OCI-M2 (cell line): Measurements from ENCODE around the gene CTDSPL.
"Not testable (repeated sequence)": the region's sequence is repeated elsewhere in the genome, so short reads cannot be mapped to it uniquely, and the experiment has no call there.

Experiments
- DNase-seq: peaks from one replicate; lab custom pipeline; 2025; ENCODE audit not compliant: unreplicated experiment; lab: John Stamatoyannopoulos, UW

Gene CTDSPL

GRCh38 chr3:37963635-37964034 is 102.0 kb downstream of the CTDSPL start:
- DNase-seq = no peak

- no peak for DNase-seq
Observed at GRCh38 chr3:37964146-37964545, 102.5 kb downstream of the CTDSPL start.

DNA sequence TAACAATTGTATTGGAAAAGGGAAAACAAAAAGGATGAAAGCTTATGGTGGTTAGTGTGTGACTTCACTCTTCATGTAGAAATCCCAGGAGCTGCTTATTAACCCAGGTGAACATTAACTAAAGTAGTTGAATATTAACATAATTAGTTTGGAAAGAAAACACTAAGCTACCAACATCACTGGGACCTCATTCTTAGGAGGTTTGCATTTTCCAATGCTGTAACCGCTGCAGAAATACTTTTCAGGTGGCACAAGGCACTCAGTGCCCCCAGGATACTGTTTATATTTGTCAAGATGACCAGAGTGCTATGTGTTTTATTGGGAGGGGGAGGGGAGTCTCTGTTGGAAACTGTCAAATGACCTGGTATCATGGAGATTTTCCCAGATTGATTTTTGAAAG is 103.0 kb downstream of the CTDSPL start:
- DNase-seq = no peak

DNA sequence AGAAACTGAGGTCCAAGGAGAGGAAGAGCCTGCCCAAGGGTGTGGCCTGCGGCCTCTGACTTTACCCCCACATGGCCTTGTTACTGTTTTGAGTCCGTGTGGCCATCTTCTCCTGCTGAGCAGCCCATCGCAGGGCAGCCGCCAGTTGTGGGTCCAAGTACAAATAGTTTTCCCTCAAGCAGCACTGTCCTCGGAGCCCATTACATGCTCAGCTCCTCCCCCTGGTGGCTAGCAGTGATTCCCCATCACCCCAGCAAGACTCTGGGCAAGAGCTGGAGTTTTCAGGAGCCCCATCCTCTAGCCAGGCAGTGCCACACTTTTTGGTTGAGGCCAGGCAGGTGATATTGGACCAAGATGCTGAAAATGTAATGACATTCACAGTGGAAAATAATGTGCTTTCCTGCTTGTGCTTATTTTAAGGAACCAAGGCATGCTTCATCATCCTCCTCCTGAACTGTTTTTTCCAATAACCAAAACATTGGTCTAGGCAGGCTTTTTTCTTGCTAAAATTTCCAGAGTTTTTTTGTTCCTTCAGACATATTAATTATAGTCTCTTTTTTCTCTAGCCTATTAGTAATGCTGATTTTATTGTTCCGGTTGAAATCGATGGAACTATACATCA is 105.7 kb downstream of the CTDSPL start:
- DNase-seq = no peak

DNA sequence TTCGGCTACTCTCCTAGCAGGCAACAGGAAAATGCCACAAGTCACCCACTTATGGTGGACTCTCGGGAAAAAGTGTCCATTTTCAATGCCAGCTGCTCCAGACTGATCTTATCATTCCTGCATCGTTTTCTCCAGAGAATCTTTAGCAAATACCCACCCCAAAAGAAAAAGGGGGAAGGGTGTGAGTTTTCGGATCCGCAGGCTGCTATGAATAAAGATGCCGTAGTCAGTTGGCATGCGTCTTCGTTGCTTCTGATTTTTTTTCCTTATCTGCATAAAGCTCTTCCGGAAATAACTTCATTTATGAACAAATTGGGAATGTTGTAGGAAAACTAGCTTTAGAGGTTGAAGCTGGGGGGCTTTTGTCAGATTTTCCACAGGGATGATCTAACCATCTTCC is 106.5 kb downstream of the CTDSPL start:
- DNase-seq = no peak

DNA sequence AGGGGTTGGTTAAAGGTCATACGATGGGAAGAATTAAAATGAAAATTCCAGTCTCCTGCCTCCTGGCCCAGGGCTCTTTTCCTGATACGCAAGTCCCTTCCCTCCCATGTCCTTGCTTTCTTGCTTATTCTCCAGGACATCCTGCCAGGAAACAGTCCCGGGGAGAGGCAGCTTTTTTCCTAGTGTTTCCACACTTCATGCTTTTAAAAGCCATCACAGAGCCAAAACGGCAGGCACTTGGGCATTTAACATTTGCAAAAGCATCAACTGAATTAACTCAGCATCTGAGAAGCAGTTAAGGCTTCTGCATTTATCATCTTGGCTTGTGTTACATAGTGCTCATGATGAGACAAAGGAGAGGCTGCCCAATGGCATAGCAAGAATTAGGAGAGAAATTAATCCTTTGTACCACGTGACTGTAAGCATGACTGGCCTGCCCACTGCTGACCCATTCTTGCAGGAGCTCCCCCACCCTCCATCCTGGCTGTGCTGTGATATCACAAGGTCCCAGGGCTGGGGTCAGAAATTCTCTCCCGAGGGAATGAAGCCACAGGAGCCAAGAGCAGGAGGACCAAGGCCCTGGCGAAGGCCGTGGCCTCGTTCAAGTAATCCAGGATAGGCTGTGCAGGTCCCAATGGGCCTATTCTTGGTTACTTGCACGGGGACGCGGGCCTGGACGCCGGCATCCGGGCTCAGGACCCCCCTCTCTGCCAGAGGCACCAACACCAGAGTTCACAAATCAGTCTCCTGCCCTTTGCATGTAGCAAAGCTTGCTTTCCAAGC is 107.3 kb downstream of the CTDSPL start:
- no peak for DNase-seq

DNA sequence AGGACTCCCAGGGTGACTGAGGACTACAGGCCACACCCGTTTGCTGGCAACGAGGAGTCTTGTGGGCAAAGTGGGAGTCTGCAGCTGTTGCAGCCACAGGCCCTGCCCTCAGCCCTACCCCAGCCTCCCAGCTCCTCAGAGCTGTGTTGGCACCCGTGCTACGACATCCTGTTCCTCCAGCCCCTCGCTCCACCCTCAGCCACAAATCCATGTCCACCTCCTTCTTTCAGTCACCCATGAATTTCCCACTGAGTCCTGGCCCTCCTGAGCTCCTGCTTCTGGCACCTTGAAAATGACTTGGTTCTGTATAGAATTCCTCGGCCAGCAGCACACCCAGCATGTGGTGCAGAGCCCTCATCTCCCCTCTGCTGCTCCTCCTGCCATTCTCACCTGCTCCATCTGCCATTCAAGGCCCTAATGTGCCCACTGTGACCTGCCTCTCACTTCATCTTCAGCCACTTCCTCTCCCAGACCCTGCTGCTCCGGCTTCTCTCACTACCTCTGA is 108.0 kb downstream of the CTDSPL start:
- DNase-seq = no peak

- DNase-seq = no peak
Observed at GRCh38 chr3:37970802-37971201, 109.1 kb downstream of the CTDSPL start.

DNA sequence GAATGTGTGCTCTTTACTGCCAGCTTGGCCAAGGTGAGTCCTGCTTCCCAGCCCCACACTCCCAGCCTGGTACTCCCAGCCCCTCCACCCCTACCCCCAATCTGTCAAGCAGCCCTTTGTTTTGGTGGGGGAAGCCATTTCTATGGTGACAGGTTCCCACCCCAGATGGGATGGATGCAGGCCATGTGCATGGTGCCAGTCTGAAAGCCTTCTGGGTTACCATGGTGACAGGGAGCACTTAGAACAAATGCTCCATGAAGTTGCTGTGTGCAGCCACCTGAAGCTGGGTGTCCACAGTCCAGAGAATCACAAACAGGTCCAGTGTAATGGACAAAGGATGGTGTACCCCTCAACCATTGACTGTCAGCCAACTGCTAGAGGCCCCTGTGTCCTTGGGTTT is 109.8 kb downstream of the CTDSPL start:
- DNase-seq = no peak

GRCh38 chr3:37972056-37972455 is 110.4 kb downstream of the CTDSPL start:
- not testable (repeated sequence) for DNase-seq

DNA sequence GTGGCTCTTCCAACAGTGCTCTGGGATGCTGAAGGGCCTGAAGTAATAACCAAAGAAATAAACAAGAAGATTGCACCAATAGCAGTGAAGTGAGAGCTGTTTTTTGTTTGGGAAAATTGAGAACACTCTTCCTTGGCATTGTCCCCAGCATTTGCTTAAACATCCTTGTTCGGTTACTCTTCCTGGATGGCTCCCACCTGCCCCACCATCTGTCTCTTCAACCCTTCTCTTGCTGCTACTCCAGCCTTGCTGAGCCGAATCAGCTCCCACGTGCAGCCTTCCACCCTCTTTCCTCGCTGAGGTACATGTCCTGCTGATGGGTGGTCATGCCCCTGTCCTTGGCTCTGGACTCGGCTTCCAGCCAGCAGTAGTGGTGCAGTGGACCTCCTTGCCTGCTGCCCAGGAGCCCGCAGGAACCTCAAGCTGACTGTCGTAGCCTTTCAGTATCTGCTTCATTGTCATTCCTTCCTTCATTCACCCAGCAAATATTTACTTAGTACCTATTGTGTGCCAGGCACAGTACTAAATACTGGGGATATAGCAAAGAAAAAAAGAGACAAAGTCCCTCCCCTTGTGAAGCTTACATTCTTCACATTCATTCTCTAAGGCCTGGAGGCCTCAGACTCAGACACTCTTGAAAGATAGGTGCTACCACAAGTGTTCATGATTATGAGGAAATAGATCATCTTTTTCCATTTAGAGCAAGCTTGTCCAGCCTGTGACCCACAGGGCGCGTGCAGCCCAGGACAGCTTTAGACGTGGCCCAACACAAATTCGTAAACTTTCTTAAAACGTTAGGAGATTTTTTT is 111.8 kb downstream of the CTDSPL start:
- no peak for DNase-seq

- no peak for DNase-seq
Observed at GRCh38 chr3:37974121-37975083, 112.7 kb downstream of the CTDSPL start.

DNA sequence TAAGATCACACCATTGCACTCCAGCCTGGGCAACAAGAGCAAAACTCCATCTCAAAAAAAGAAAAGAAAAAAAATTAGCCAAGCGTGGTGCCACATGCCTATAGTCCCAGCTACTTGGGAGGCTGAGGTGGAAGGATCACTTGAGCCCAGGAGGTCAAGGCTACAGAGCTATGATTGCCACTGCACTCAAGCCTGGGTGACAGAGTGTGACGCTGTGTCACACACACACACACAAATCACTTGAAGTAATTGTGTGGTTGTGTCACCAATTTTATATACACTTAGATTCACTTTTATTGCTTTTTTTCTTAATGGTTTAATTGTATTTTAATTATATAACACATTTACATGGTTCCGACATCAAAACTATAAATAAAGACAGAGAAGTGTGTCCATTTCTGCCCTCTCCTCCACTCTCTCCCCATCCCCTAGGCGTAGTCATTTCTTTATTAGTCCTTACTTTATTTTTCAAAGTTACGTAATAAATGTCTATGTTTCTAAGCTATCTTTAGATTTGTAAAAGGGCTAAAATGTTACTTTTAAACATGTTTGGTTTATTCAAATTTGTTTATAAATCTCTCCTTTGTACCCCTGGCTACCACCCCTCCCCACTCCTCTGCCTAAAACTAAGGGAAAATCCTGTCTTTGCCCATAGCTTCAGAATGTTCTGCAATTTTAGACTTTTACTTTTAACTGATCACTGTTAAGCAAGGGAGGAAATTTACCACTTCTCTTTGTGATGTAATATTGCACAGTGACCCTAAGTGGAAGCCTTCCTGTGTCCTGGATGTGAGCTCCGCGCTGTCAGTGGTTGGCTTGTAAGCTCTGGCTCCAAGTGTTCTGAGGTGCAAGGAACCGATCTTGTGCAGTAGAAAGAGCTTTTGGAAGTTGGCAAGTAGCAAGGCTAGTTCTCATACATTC is 118.1 kb downstream of the CTDSPL start:
- DNase-seq = no peak

DNA sequence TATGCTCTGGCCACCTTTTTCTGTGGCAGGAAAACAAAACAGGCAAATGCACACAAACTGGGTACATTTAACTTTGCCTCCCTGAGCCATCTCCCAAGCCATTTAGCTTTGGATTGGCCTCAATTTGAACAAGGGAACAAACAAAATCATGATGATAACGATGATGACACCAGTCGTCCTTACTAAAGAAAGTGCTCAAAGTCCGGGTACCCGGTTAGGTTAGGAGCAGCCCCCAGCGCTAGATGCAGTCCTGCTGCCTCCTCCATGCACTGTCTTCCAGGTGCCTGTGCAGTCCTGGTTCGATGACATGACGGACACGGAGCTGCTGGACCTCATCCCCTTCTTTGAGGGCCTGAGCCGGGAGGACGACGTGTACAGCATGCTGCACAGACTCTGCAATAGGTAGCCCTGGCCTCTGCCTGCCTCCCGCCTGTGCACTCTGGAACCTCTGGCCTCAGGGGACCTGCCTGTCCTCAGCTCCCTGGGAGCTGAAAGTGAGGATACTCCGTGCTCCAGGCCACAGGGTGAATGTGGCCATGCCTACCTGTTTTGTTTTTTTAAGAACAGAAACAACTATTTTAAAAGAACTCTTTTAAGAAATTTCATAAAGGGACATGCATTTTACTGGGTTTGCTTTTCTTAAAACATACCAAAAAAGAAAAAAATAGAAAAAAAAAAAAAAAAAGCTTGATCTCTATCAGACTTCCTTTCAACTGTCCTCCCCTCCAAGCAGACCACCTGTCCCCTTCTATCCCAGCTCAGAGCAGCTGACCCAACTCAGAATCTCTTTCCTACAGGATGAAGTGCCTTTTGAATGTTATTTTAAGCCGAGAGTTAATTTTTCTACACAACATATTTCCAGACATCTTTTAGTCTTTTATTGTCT is 119.0 kb downstream of the CTDSPL start:
- no peak for DNase-seq

DNA sequence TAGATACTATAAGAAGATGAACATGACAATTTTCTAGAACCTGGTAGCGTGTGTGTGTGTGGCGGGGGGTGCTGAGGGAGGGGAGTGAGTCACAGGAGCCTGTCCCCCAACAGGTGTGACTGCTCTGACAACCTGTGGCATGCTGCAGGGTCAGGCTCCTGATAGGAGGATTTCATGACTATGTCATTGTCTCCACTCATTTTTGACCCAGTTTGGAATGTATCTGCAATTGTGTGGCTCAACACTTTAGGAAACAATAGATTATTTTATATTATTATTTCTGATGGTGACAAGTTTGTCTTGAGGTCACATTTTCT is 119.6 kb downstream of the CTDSPL start:
- no peak for DNase-seq

GRCh38 chr3:37982331-37982730 is 120.7 kb downstream of the CTDSPL start:
- no peak for DNase-seq

- DNase-seq = no peak
Observed at GRCh38 chr3:37984051-37984450, 122.4 kb downstream of the CTDSPL start.

GRCh38 chr3:37984596-37984995 is 122.9 kb downstream of the CTDSPL start:
- no peak for DNase-seq
